Hepatocyte (in vitro differentiated cells): ENCODE results near the gene FOCAD. TPM values are rescaled to one million over a fixed set of nuclear protein-coding genes. Genes with fewer than 3 reads are reported as not detected.

Source experiments
- DNase-seq: peaks from one replicate; pipeline ENCODE4 v3.0.0-alpha.2; 2016; ENCODE audit warnings: low spot score
- H2AFZ ChIP-seq: fragments of 200-600 bp; sonication (generic); 2 replicates; pipeline ENCODE4 v1.6.0; 2016; ENCODE audit warnings: antibody characterized with exemption, mild to moderate bottlenecking
- H3K27ac ChIP-seq: fragments of 200-600 bp; sonication (generic); 2 replicates; pipeline ENCODE4 v1.5.1; 2016; ENCODE audit warnings: mild to moderate bottlenecking
- H3K27me3 ChIP-seq: fragments of 200-600 bp; sonication (generic); 2 replicates; pipeline ENCODE4 v1.6.1; 2016
- H3K36me3 ChIP-seq: fragments of 200-600 bp; sonication (generic); replicated peaks from 2 replicates; pipeline ENCODE4 v1.5.1; 2016; ENCODE audit warnings: low read depth; ENCODE audit not compliant: insufficient read depth
- H3K4me1 ChIP-seq: fragments of 200-600 bp; sonication (generic); 2 replicates; pipeline ENCODE4 v1.5.1; 2016; ENCODE audit warnings: mild to moderate bottlenecking, moderate library complexity; ENCODE audit not compliant: insufficient read depth
- H3K4me2 ChIP-seq: fragments of 200-600 bp; sonication (generic); 2 replicates; pipeline ENCODE4 v1.6.0; 2016
- H3K4me3 ChIP-seq: fragments of 200-600 bp; sonication (generic); 2 replicates; pipeline ENCODE4 v1.5.1; 2016; ENCODE audit warnings: mild to moderate bottlenecking
- H3K79me2 ChIP-seq: fragments of 200-600 bp; sonication (generic); 2 replicates; pipeline ENCODE4 v1.6.0; 2017; ENCODE audit warnings: mild to moderate bottlenecking
- H3K9me2 ChIP-seq: fragments of 200-600 bp; sonication (generic); replicated peaks from 2 replicates; pipeline ENCODE4 v1.6.0; 2017; ENCODE audit warnings: mild to moderate bottlenecking; ENCODE audit not compliant: insufficient read depth
- H3K9me3 ChIP-seq: fragments of 200-600 bp; sonication (generic); 2 replicates; pipeline ENCODE4 v1.5.1; 2016; ENCODE audit warnings: low read depth, mild to moderate bottlenecking
- H4K20me1 ChIP-seq: fragments of 200-600 bp; sonication (generic); 2 replicates; pipeline ENCODE4 v1.6.0; 2016; ENCODE audit warnings: mild to moderate bottlenecking; ENCODE audit not compliant: insufficient read depth, poor library complexity, severe bottlenecking
- CTCF ChIP-seq: fragments of 200-600 bp; sonication (generic); IDR thresholded peaks from 2 replicates; pipeline ENCODE4 v1.5.1; 2016; ENCODE audit warnings: antibody characterized with exemption, mild to moderate bottlenecking; ENCODE audit not compliant: poor library complexity
- EZH2 ChIP-seq: fragments of 200-600 bp; sonication (generic); IDR thresholded peaks from 2 replicates; pipeline ENCODE4 v1.6.1; 2016; ENCODE audit warnings: antibody characterized with exemption, mild to moderate bottlenecking, borderline replicate concordance
- EZH2phosphoT487 ChIP-seq: fragments of 200-600 bp; sonication (generic); IDR thresholded peaks from one replicate; pipeline ENCODE4 v1.6.1; 2018; ENCODE audit warnings: antibody characterized with exemption, mild to moderate bottlenecking, low read depth, moderate library complexity; ENCODE audit not compliant: unreplicated experiment, severe bottlenecking
- WGBS: methylation state at CpG from one replicate; pipeline ENCODE4 v1.1.6; 2016; ENCODE audit warnings: low lambda C conversion rate; ENCODE audit errors: missing lambda C conversion rate; 5-methylcytosine and 5-hydroxymethylcytosine counted together
- polyA plus RNA-seq: library from polyadenylated mRNA; unstranded; fragments of >200 nt; fragmentation: Nextera tagmentation; extraction: Ambion mirVana; gene quantifications from 2 replicates; pipeline ENCODE4 v1.2.1, GENCODE V29; 2016
- total RNA-seq: library from RNA; depleted of rRNA; stranded (reverse); fragments of >200 nt; gene quantifications from 2 replicates; pipeline ENCODE4 v1.2.3, GENCODE V29; 2014

The FOCAD gene
- total and polyA plus RNA-seq, 2 experiments from 2014 or later = 21.7 to 54.1 TPM

- Histone ChIP-seq H3K9me3 (no peaks in the 10 kb centered on the region), H3K4me3 (no peak overlapping the region), H3K9me2 (no peaks in the 10 kb centered on the region), H3K4me2 (no peak overlapping the region), H2AFZ (no peak overlapping the region), H3K27ac (no peak overlapping the region), H4K20me1 (no peaks in the 10 kb centered on the region), H3K79me2 (no peaks in the 10 kb centered on the region), H3K27me3 (no peaks in the 10 kb centered on the region), H3K36me3 (no peaks in the 10 kb centered on the region), H3K4me1 (no peaks in the 10 kb centered on the region)
- no peak for TF ChIP-seq CTCF
- no peak for TF ChIP-seq EZH2
- no peak for TF ChIP-seq EZH2phosphoT487
- 100% methylated on average over 1 of the region's 1 CpG for WGBS
- no peak for DNase-seq
Observed at GRCh38 chr9:20784196-20784595, 100.1 kb downstream of the FOCAD start.

- Histone ChIP-seq H3K79me2 (no peaks in the 10 kb centered on the region), H4K20me1 (no peaks in the 10 kb centered on the region), H3K9me2 (no peaks in the 10 kb centered on the region), H3K27me3 (no peaks in the 10 kb centered on the region), H3K4me1 (no peaks in the 10 kb centered on the region), H2AFZ (no peak overlapping the region), H3K4me2 (no peak overlapping the region), H3K4me3 (no peak overlapping the region), H3K27ac (no peak overlapping the region), H3K36me3 (no peaks in the 10 kb centered on the region), H3K9me3 (no peaks in the 10 kb centered on the region)
- 65% methylated on average over 1 of the region's 1 CpG for WGBS
- no peak for TF ChIP-seq EZH2phosphoT487
- no peak for TF ChIP-seq EZH2
- no peak for DNase-seq
Observed at GRCh38 chr9:20786807-20787206, 102.7 kb downstream of the FOCAD start.

DNA sequence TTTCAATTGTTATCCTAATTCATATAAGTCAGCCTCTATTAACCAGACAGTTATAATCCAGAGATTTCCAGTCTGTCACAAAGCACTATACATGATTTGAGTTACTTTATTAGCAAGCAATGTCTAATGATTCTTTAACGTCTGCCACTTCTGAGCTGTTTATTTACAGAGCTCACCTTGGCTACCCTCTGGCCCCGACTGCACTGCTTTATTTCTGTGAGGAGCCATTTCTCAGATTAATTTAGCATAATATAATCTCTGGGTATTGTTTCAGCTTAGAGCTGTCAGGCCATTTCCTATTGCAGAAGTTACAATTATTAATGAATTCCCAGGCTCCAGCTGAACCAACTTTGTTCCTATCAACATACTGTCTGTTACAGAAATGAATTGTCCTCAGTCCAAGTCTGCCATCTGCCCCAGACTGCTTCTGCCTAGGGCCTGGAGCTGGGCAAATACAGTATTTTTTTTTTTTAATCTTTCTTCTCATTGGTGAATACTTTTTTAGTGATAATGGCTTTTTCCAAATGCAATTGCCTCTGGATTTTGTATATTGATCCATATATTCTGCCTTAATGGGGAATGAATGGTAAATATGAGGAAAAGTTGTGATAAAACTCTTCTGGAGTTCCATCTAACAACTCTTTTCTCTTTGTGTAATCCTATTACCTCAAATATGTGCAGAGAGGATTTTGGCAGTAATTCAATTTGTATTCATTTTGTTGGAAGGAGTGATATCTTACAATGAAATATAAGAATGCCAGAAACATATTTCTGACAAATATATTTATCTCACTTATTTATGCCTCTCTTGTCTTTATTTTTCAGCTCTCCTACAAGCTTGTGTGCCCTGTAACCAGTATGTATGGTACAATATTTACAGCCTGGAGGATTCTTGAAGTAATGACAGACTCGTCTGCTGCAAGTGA lies 104.7 kb downstream of the FOCAD start:
- Histone ChIP-seq H4K20me1 (no peaks in the 10 kb centered on the region), H3K79me2 (no peaks in the 10 kb centered on the region), H3K36me3 (no peaks in the 10 kb centered on the region), H2AFZ (no peak overlapping the region), H3K4me3 (no peak overlapping the region), H3K4me1 (no peaks in the 10 kb centered on the region), H3K4me2 (no peak overlapping the region), H3K9me3 (no peaks in the 10 kb centered on the region), H3K27ac (no peak overlapping the region), H3K9me2 (no peaks in the 10 kb centered on the region), H3K27me3 (no peaks in the 10 kb centered on the region)
- WGBS = 69% methylated on average over 3 of the region's 3 CpGs
- no peak for DNase-seq
- TF ChIP-seq CTCF (no peak), EZH2phosphoT487 (no peak), EZH2 (no peak)

DNA sequence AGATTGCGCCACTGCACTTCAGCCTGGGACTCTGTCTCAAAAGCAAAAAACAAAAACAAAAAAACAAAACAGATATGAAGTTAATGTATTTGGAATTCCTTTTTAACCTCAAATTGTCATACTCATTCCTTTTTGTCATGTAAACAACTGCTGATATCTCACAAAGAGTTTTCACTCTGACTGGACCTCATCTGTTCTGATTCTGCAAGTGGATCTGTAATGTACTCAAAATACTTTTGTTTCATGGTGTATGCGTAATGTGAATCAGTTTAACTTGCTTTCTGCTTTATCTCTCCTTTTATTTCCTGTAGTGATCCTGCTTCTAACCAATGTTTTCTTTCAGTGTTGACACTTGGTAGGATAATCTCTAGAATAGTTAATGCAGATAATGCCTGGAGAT lies 106.7 kb downstream of the FOCAD start:
- Histone ChIP-seq H3K4me2 (no peak overlapping the region), H3K9me3 (no peaks in the 10 kb centered on the region), H3K4me3 (no peak overlapping the region), H3K4me1 (no peaks in the 10 kb centered on the region), H3K9me2 (no peaks in the 10 kb centered on the region), H3K36me3 (no peaks in the 10 kb centered on the region), H3K79me2 (no peaks in the 10 kb centered on the region), H3K27ac (no peak overlapping the region), H3K27me3 (no peaks in the 10 kb centered on the region), H4K20me1 (no peaks in the 10 kb centered on the region), H2AFZ (no peak overlapping the region)
- no peak for DNase-seq
- 79% methylated on average over 2 of the region's 2 CpGs for WGBS
- TF ChIP-seq EZH2phosphoT487 = no peak
- TF ChIP-seq CTCF = no peak
- TF ChIP-seq EZH2 = no peak
